NCI-H146 treated with DMSO at 0.1 percent for 48 hours (cell line): ENCODE measurements around the gene SPAAR.
A peak's percentile ranks its signal among the peaks of the same experiment; 100 is the strongest.
"Not testable (repeated sequence)": the region's sequence is repeated elsewhere in the genome, so short reads cannot be mapped to it uniquely, and the experiment has no call there.

Source experiments
- DNase-seq: peaks from one replicate; lab custom pipeline; 2025; ENCODE audit not compliant: unreplicated experiment; lab: John Stamatoyannopoulos, UW

SPAAR gene

GRCh38 chr9:35909274-35909673, at the start of gene SPAAR:
SPAAR (plus strand) TSS chr9:35909490; CDS start chr9:35910464, 974 bp downstream.
- DNase-seq = no peak

- DNase-seq = no peak
Observed at GRCh38 chr9:35859990-35860339, 49.3 kb upstream of the SPAAR start.

- DNase-seq = no peak
Observed at GRCh38 chr9:35861161-35861897, 48.0 kb upstream of the SPAAR start.

GRCh38 chr9:35862328-35862727, 47.0 kb upstream of the SPAAR start:
- DNase-seq = no peak

GRCh38 chr9:35863583-35863982, 45.7 kb upstream of the SPAAR start:
- no peak for DNase-seq

GRCh38 chr9:35864695-35865255, 44.5 kb upstream of the SPAAR start:
- DNase-seq = no peak

- DNase-seq = no peak
Observed at GRCh38 chr9:35867538-35867937, 41.8 kb upstream of the SPAAR start.

GRCh38 chr9:35868933-35869332, 40.4 kb upstream of the SPAAR start:
- no peak for DNase-seq

- DNase-seq = no peak
Observed at GRCh38 chr9:35869621-35870216, 39.6 kb upstream of the SPAAR start.

- DNase-seq = no peak
Observed at GRCh38 chr9:35870351-35870923, 38.9 kb upstream of the SPAAR start, which contains the start of gene OR13J1. OR13J1 (minus strand) TSS chr9:35870401; CDS start chr9:35870401, 0 bp downstream.

- no peak for DNase-seq
Observed at GRCh38 chr9:35871545-35871944, 37.7 kb upstream of the SPAAR start.

GRCh38 chr9:35872505-35872904, 36.8 kb upstream of the SPAAR start:
- DNase-seq = no peak

GRCh38 chr9:35882263-35882848, 26.9 kb upstream of the SPAAR start:
- DNase-seq = peak; percentile 66

- no peak for DNase-seq
Observed at GRCh38 chr9:35882996-35883395, 26.3 kb upstream of the SPAAR start.

- DNase-seq = not testable (repeated sequence)
Observed at GRCh38 chr9:35884908-35885307, 24.4 kb upstream of the SPAAR start.

- no peak for DNase-seq
Observed at GRCh38 chr9:35891646-35892045, 17.6 kb upstream of the SPAAR start.

GRCh38 chr9:35892051-35892450, 17.2 kb upstream of the SPAAR start:
- DNase-seq = no peak

GRCh38 chr9:35896570-35896969, 12.7 kb upstream of the SPAAR start:
- no peak for DNase-seq

GRCh38 chr9:35897376-35898099, 11.8 kb upstream of the SPAAR start:
- DNase-seq = not testable (repeated sequence)

GRCh38 chr9:35898337-35898736, 11.0 kb upstream of the SPAAR start:
- no peak for DNase-seq

- no peak for DNase-seq
Observed at GRCh38 chr9:35899021-35899420, 10.3 kb upstream of the SPAAR start.
